IMR-90 (cell line): ENCODE results near the gene KDM2B. TPM values are rescaled to one million over a fixed set of nuclear protein-coding genes. Genes with fewer than 3 reads are reported as not detected.

Experiments
- ATAC-seq: fragments of 200-7000 bp; cut with Tn5 transposase; 2 replicates; pipeline ENCODE4 v1.9.1; 2020; ENCODE audit warnings: low read depth, mild to moderate bottlenecking, moderate library complexity
- BruUV-seq: library from RNA; stranded (reverse); fragments of 400-500 nt; replicated peaks from 2 replicates; lab custom pipeline; 2021; lab: Mats Ljungman, UMichigan
- CTCF ChIA-PET: fragments of 300-600 bp; formaldehyde crosslinking; extraction: SDS; loops from one replicate; lab custom pipeline; 2021; ENCODE audit warnings: antibody characterized with exemption; lab: Yijun Ruan, JAX
- POLR2A ChIA-PET: fragments of 300-600 bp; sonication (Branson Sonifier 250); formaldehyde crosslinking; loops from one replicate; lab custom pipeline; 2022; ENCODE audit warnings: antibody characterized with exemption; ENCODE audit not compliant: unreplicated experiment; lab: Charles Lee
- DNase-seq: peaks from one replicate; pipeline ENCODE4 v3.0.0; 2013
- H2AFZ ChIP-seq: replicated peaks from 2 replicates; pipeline ENCODE3; 2013; ENCODE audit warnings: low read length, mild to moderate bottlenecking; ENCODE audit not compliant: poor library complexity
- H2AK5ac ChIP-seq: 2 replicates; pipeline ENCODE4 v1.6.1; 2013; ENCODE audit warnings: low read depth, low read length, inconsistent platforms
- H2AK9ac ChIP-seq: replicated peaks from 2 replicates; pipeline ENCODE3; 2013; ENCODE audit warnings: mild to moderate bottlenecking, low read depth, low read length, moderate library complexity; ENCODE audit not compliant: poor library complexity
- H2BK120ac ChIP-seq: 2 replicates; pipeline ENCODE4 v1.6.1; 2013; ENCODE audit warnings: low read depth, low read length, inconsistent platforms
- H2BK15ac ChIP-seq: 3 replicates; pipeline ENCODE4 v1.6.1; 2013; ENCODE audit warnings: low read depth, low read length, inconsistent platforms
- H2BK20ac ChIP-seq: 2 replicates; pipeline ENCODE4 v1.6.1; 2013; ENCODE audit warnings: low read depth, mild to moderate bottlenecking, inconsistent platforms, low read length, moderate library complexity
- H2BK5ac ChIP-seq: 2 replicates; pipeline ENCODE4 v1.6.1; 2013; ENCODE audit warnings: mild to moderate bottlenecking, low read depth, low read length, inconsistent platforms; ENCODE audit not compliant: poor library complexity, severe bottlenecking
- H3K14ac ChIP-seq: replicated peaks from 2 replicates; pipeline ENCODE4 v1.6.1; 2013; ENCODE audit warnings: low read depth, low read length, inconsistent platforms
- H3K18ac ChIP-seq: 2 replicates; pipeline ENCODE4 v1.6.1; 2013; ENCODE audit warnings: low read depth, low read length, control low read depth
- H3K23ac ChIP-seq: 2 replicates; pipeline ENCODE4 v1.6.1; 2013; ENCODE audit warnings: low read depth, low read length, inconsistent platforms
- H3K27ac ChIP-seq: 2 replicates; pipeline ENCODE4 v1.5.1; 2013; ENCODE audit warnings: mild to moderate bottlenecking, control low read depth, low read length; ENCODE audit not compliant: insufficient read depth
- H3K27me3 ChIP-seq: 2 replicates; pipeline ENCODE4 v1.6.1; 2013; ENCODE audit warnings: low read length; ENCODE audit not compliant: control insufficient read depth, insufficient read depth
- H3K36me3 ChIP-seq: 2 replicates; pipeline ENCODE4 v1.6.1; 2013; ENCODE audit warnings: low read length, mixed read lengths; ENCODE audit not compliant: control insufficient read depth, insufficient read depth
- H3K4ac ChIP-seq: 2 replicates; pipeline ENCODE4 v1.6.1; 2013; ENCODE audit warnings: low read depth, low read length, inconsistent platforms
- H3K4me1 ChIP-seq: 2 replicates; pipeline ENCODE4 v1.6.1; 2013; ENCODE audit warnings: low read length, mixed read lengths; ENCODE audit not compliant: control insufficient read depth, insufficient read depth
- H3K4me2 ChIP-seq: 2 replicates; pipeline ENCODE4 v1.6.1; 2013; ENCODE audit warnings: low read depth, mild to moderate bottlenecking, control low read depth, low read length, moderate library complexity
- H3K4me3 ChIP-seq: 2 replicates; pipeline ENCODE4 v1.5.1; 2013; ENCODE audit warnings: low read depth, mild to moderate bottlenecking, control low read depth, low read length, moderate library complexity; ENCODE audit not compliant: insufficient read depth
- H3K56ac ChIP-seq: 2 replicates; pipeline ENCODE4 v1.6.1; 2013; ENCODE audit warnings: low read length, inconsistent platforms; ENCODE audit not compliant: insufficient read depth; ENCODE audit errors: extremely low read depth
- H3K79me1 ChIP-seq, 2 experiments: 2 replicates each; pipeline ENCODE4 v1.6.1; 2013; ENCODE audit warnings: low read length in 2 of 2, inconsistent platforms in 1 of 2, low read depth in 1 of 2
- H3K9ac ChIP-seq: 2 replicates; pipeline ENCODE4 v1.6.1; 2013; ENCODE audit warnings: low read depth, low read length, control low read depth
- H3K9me1 ChIP-seq: 2 replicates; pipeline ENCODE4 v1.6.1; 2013; ENCODE audit warnings: low read length, inconsistent platforms; ENCODE audit not compliant: insufficient read depth
- H3K9me3 ChIP-seq: 2 replicates; pipeline ENCODE4 v1.6.1; 2013; ENCODE audit warnings: low read length; ENCODE audit not compliant: control insufficient read depth, insufficient read depth
- H4K20me1 ChIP-seq: 2 replicates; pipeline ENCODE4 v1.6.1; 2013; ENCODE audit warnings: low read length, inconsistent platforms; ENCODE audit not compliant: insufficient read depth
- H4K5ac ChIP-seq: 2 replicates; pipeline ENCODE4 v1.6.1; 2013; ENCODE audit warnings: mild to moderate bottlenecking, low read depth, low read length, control low read depth
- H4K8ac ChIP-seq, 2 experiments: 2 replicates each; pipeline ENCODE4 v1.6.1; 2013; ENCODE audit warnings: low read depth in 2 of 2, low read length in 2 of 2, control low read depth in 1 of 2, inconsistent platforms in 1 of 2
- H4K91ac ChIP-seq: 2 replicates; pipeline ENCODE4 v1.6.1; 2013; ENCODE audit warnings: low read depth, low read length, inconsistent platforms; ENCODE audit not compliant: insufficient read depth
- BHLHE40 ChIP-seq: fragments of 150-350 bp; IDR thresholded peaks from 2 replicates; pipeline ENCODE4 v1.6.1; 2016; ENCODE audit warnings: mild to moderate bottlenecking, low read depth, low read length
- CHD1 ChIP-seq: IDR thresholded peaks from 2 replicates; pipeline ENCODE4 v1.6.1; 2012; ENCODE audit warnings: low read depth, low read length, improper control_type of control experiment
- ELK1 ChIP-seq: fragments of 150-350 bp; IDR thresholded peaks from 2 replicates; pipeline ENCODE4 v1.6.1; 2016; ENCODE audit warnings: low read depth, mild to moderate bottlenecking, low read length, moderate library complexity, borderline replicate concordance
- FOS ChIP-seq: fragments of 150-350 bp; IDR thresholded peaks from 2 replicates; pipeline ENCODE4 v1.6.1; 2016; ENCODE audit warnings: low read depth, low read length
- MAFK ChIP-seq: IDR thresholded peaks from 2 replicates; pipeline ENCODE4 v1.6.1; 2012; ENCODE audit warnings: low read depth, low read length, improper control_type of control experiment
- MAZ ChIP-seq: IDR thresholded peaks from 2 replicates; pipeline ENCODE4 v1.6.1; 2012; ENCODE audit warnings: low read depth, mild to moderate bottlenecking, low read length, improper control_type of control experiment, moderate library complexity, borderline replicate concordance
- MXI1 ChIP-seq: IDR thresholded peaks from 2 replicates; pipeline ENCODE4 v1.6.1; 2012; ENCODE audit warnings: low read depth, mild to moderate bottlenecking, low read length, moderate library complexity, borderline replicate concordance
- NFE2L2 ChIP-seq: fragments of 150-350 bp; IDR thresholded peaks from 2 replicates; pipeline ENCODE4 v1.6.1; 2016; ENCODE audit warnings: low read depth, mild to moderate bottlenecking, low read length
- POLR2A ChIP-seq: IDR thresholded peaks from 2 replicates; pipeline ENCODE4 v1.6.1; 2012; ENCODE audit warnings: mild to moderate bottlenecking, low read depth, low read length
- RAD21 ChIP-seq: IDR thresholded peaks from 2 replicates; pipeline ENCODE4 v1.6.1; 2012; ENCODE audit warnings: low read length, improper control_type of control experiment
- RCOR1 ChIP-seq: IDR thresholded peaks from 2 replicates; pipeline ENCODE4 v1.6.1; 2012; ENCODE audit warnings: mild to moderate bottlenecking, low read length, improper control_type of control experiment; ENCODE audit not compliant: insufficient replicate concordance
- RFX5 ChIP-seq: IDR thresholded peaks from 2 replicates; pipeline ENCODE4 v1.8.0; 2012; ENCODE audit warnings: low read depth, mild to moderate bottlenecking, low read length, moderate library complexity
- SMC3 ChIP-seq: fragments of 150-350 bp; IDR thresholded peaks from 2 replicates; pipeline ENCODE4 v1.6.1; 2016; ENCODE audit warnings: low read depth, mild to moderate bottlenecking, antibody characterized with exemption, low read length, moderate library complexity
- USF2 ChIP-seq: fragments of 150-350 bp; IDR thresholded peaks from 2 replicates; pipeline ENCODE4 v1.6.1; 2017; ENCODE audit warnings: mild to moderate bottlenecking, antibody characterized with exemption, low read length, low read depth
- WGBS, 2 experiments: methylation state at CpG; one replicate each; pipeline versions ENCODE4 v1.1.5 to v1.1.7; 2013; ENCODE audit warnings: missing lambda C conversion rate in 2 of 2; ENCODE audit not compliant: insufficient read length in 1 of 2; ENCODE audit errors: extremely low coverage in 2 of 2; 5-methylcytosine and 5-hydroxymethylcytosine counted together
- dilution Hi-C: fragments of 300-500 bp; cut with HindIII; formaldehyde crosslinking; loops from one replicate; pipeline ENCODE4 v1.14.3; 2018; ENCODE audit warnings: low sequenced_read_pairs; ENCODE audit not compliant: unreplicated experiment
- in situ Hi-C: fragments of 300-500 bp; cut with MboI; formaldehyde crosslinking; loops from 3 replicates; pipeline ENCODE4 v1.14.3; 2019; ENCODE audit warnings: low sequenced_read_pairs, inconsistent platforms, mixed read lengths
- intact Hi-C: fragments of 100-400 bp; cut with micrococcal nuclease; formaldehyde crosslinking; loops from 2 replicates; pipeline ENCODE4 v1.10.0; 2022
- polyA plus RNA-seq, 3 experiments: library from polyadenylated mRNA; depleted of rRNA; stranded (reverse); fragments of >200 nt; gene quantifications; 2 replicates each; pipeline ENCODE4 v1.2.3, GENCODE V29; 2012; ENCODE audit warnings: low replicate concordance in 1 of 3
- total RNA-seq: library from RNA; depleted of rRNA; stranded (reverse); fragments of >200 nt; gene quantifications from 2 replicates; pipeline ENCODE4 v1.2.3, GENCODE V29; 2012

The KDM2B gene
- total and polyA plus RNA-seq, 2 of the 4 experiments (the other 2 are of a cell fraction): 22.6 to 24.2 TPM

GRCh38 chr12:121439715-121440114 lies 141.1 kb downstream of the KDM2B start:
- WGBS, 2 experiments: 83% methylated on average over 1 of the region's 16 CpGs; no CpG with 5 or more reads in 1 of the 2 experiments
- no peak overlapping the region for H3K23ac ChIP-seq
- H3K4me3 ChIP-seq: no peak overlapping the region
- H3K18ac ChIP-seq: no peak overlapping the region
- H3K4me2 ChIP-seq: no peak overlapping the region
- no peak overlapping the region for H3K9ac ChIP-seq
- no peaks in the 10 kb centered on the region for H3K9me3 ChIP-seq
- no peak overlapping the region for H3K27ac ChIP-seq
- H2BK20ac ChIP-seq: no peak overlapping the region
- no TSS peak for BruUV-seq
- H3K27me3 ChIP-seq: no peaks in the 10 kb centered on the region
- H2AK9ac ChIP-seq: no peak overlapping the region
- CTCF ChIA-PET: interaction anchor here (0.6 kb wide), 1 partner anchor 91 kb away, joined by 3 read pairs; no protein-coding TSS in a partner anchor
- dilution Hi-C loops (no loop called here), intact Hi-C loops (no loop called here), in situ Hi-C loops (no loop called here)
- no peak overlapping the region for H2BK15ac ChIP-seq
- peaks cover 7% of the 10 kb centered on the region; the same call in 1 of the 2 replicates for H3K9me1 ChIP-seq
- POLR2A ChIA-PET: no interaction called here
- peaks cover 10 to 22% of the 10 kb centered on the region in 2 experiments; a peak in 3 of 4 replicates for H3K79me1 ChIP-seq
- H3K36me3 ChIP-seq: peaks cover 51% of the 10 kb centered on the region
- no peaks in the 10 kb centered on the region for H3K4me1 ChIP-seq
- DNase-seq: no peak
- H2BK120ac ChIP-seq: no peak overlapping the region
- no peak overlapping the region for H2AK5ac ChIP-seq
- no peak overlapping the region for H4K91ac ChIP-seq
- no peak overlapping the region for H4K8ac ChIP-seq
- ATAC-seq: no peak
- H2AFZ ChIP-seq: no peak overlapping the region
- TF ChIP-seq MAZ: no peak
- no peak for TF ChIP-seq SMC3
- no peak for TF ChIP-seq FOS
- no peak for TF ChIP-seq RAD21
- no peak for TF ChIP-seq MAFK
- no peak for TF ChIP-seq RCOR1
- TF ChIP-seq BHLHE40: no peak
- TF ChIP-seq POLR2A: no peak
- no peak for TF ChIP-seq RFX5
- TF ChIP-seq USF2: no peak
- no peak for TF ChIP-seq ELK1
- TF ChIP-seq MXI1: no peak
- TF ChIP-seq NFE2L2: no peak
- no peak for TF ChIP-seq CHD1
- no peak overlapping the region for H3K14ac ChIP-seq
- no peak overlapping the region for H4K5ac ChIP-seq
- no peak overlapping the region for H3K4ac ChIP-seq
- no peak overlapping the region for H3K56ac ChIP-seq
- no peak overlapping the region for H2BK5ac ChIP-seq
- H4K20me1 ChIP-seq: no peaks in the 10 kb centered on the region
